ENCODE data around the gene C17orf58.
"Not testable (repeated sequence)": the region's sequence is repeated elsewhere in the genome, so short reads cannot be mapped to it uniquely, and the experiment has no call there.

GRCh38 chr17:67963145-67963572 is 33.1 kb downstream of the C17orf58 start:
- not testable (repeated sequence) for TF ChIP-seq POLR2A (IDR thresholded peaks at IDR 0.05)
- peak; percentile 46 to 77 (median 66) for TF ChIP-seq CTCF (IDR thresholded peaks at IDR 0.05)
